Measurements from ENCODE around the gene ISOC2.

Gene ISOC2

GRCh38 chr19:55443824-55444480 is 17.5 kb downstream of the ISOC2 start:
- H3K9me3 ChIP-seq (ENCODE audit: severe bottlenecking) = no peaks in the 10 kb centered on the region
- no peak for TF ChIP-seq CTCF (IDR thresholded peaks at IDR 0.05; ENCODE audit: low read depth, low read length)
- H3K27ac ChIP-seq = no peak overlapping the region
- no peak overlapping the region for H3K4me3 ChIP-seq (ENCODE audit: low read depth, low read length)
- DNase-seq = no peak
- H3K27me3 ChIP-seq (ENCODE audit: insufficient read depth, low read depth, severe bottlenecking) = peaks cover 12% of the 10 kb centered on the region
- no peaks in the 10 kb centered on the region for H3K36me3 ChIP-seq

- Histone ChIP-seq H3K9me3 (ENCODE audit: severe bottlenecking) (no peaks in the 10 kb centered on the region), H3K27me3 (ENCODE audit: insufficient read depth, low read depth, severe bottlenecking) (peaks cover 12% of the 10 kb centered on the region), H3K4me3 (ENCODE audit: low read depth, low read length) (peak within 1 kb of the TSS; percentile 38), H3K27ac (no peak within 1 kb of the TSS), H3K36me3 (no peaks in the 10 kb centered on the region)
- no peak for TF ChIP-seq CTCF (IDR thresholded peaks at IDR 0.05; ENCODE audit: low read depth, low read length)
- DNase-seq = peak; percentile 54
Measured at GRCh38 chr19:55443045-55443823, 18.2 kb downstream of the ISOC2 start, which contains the start of gene SHISA7. TSS of gene SHISA7 (minus strand) at chr19:55443300. CDS start at chr19:55442863, 437 bp downstream.

- peak overlapping the region; percentile 38 for H3K4me3 ChIP-seq (ENCODE audit: low read depth, low read length)
- H3K9me3 ChIP-seq (ENCODE audit: severe bottlenecking) = no peaks in the 10 kb centered on the region
- peaks cover 12% of the 10 kb centered on the region for H3K27me3 ChIP-seq (ENCODE audit: insufficient read depth, low read depth, severe bottlenecking)
- no peak for TF ChIP-seq CTCF (IDR thresholded peaks at IDR 0.05; ENCODE audit: low read depth, low read length)
- H3K36me3 ChIP-seq = no peaks in the 10 kb centered on the region
- H3K27ac ChIP-seq = no peak overlapping the region
- peak; percentile 60 for DNase-seq
Measured at GRCh38 chr19:55442372-55442961, 19.0 kb downstream of the ISOC2 start.

- DNase-seq = peak; percentile 79
- Histone ChIP-seq H3K36me3 (no peaks in the 10 kb centered on the region), H3K4me3 (ENCODE audit: low read depth, low read length) (peak overlapping the region; percentile 35), H3K9me3 (ENCODE audit: severe bottlenecking) (no peaks in the 10 kb centered on the region), H3K27ac (no peak overlapping the region), H3K27me3 (ENCODE audit: insufficient read depth, low read depth, severe bottlenecking) (peaks cover 12% of the 10 kb centered on the region)
- TF ChIP-seq CTCF (IDR thresholded peaks at IDR 0.05; ENCODE audit: low read depth, low read length) = no peak
Measured at GRCh38 chr19:55441692-55442321, 19.6 kb downstream of the ISOC2 start.

GRCh38 chr19:55441319-55441691 is 20.1 kb downstream of the ISOC2 start:
- Histone ChIP-seq H3K9me3 (ENCODE audit: severe bottlenecking) (no peaks in the 10 kb centered on the region), H3K27ac (no peak overlapping the region), H3K27me3 (ENCODE audit: insufficient read depth, low read depth, severe bottlenecking) (peaks cover 12% of the 10 kb centered on the region), H3K4me3 (ENCODE audit: low read depth, low read length) (peak overlapping the region; percentile 35), H3K36me3 (no peaks in the 10 kb centered on the region)
- no peak for TF ChIP-seq CTCF (IDR thresholded peaks at IDR 0.05; ENCODE audit: low read depth, low read length)
- peak; percentile 53 for DNase-seq
